Epithelial cell of esophagus (primary cell): ENCODE data around the gene CXCL6.
A peak's percentile ranks its signal among the peaks of the same experiment; 100 is the strongest.

Experiments
- DNase-seq: peaks from one replicate; pipeline ENCODE4 v3.0.0; 2010; ENCODE audit warnings: low read depth
- H3K4me3 ChIP-seq: 2 replicates; pipeline ENCODE4 v1.5.1; 2011; ENCODE audit warnings: mild to moderate bottlenecking, low read length, control low read depth
- TF ChIP-seq, protein P1 (sequence below): IDR thresholded peaks from 2 replicates; pipeline ENCODE4 v1.5.1; 2011; ENCODE audit warnings: low read depth, mild to moderate bottlenecking, low read length, control low read depth, inconsistent platforms; ENCODE audit not compliant: insufficient read depth; ENCODE audit errors: missing control alignments

CXCL6 gene

DNA sequence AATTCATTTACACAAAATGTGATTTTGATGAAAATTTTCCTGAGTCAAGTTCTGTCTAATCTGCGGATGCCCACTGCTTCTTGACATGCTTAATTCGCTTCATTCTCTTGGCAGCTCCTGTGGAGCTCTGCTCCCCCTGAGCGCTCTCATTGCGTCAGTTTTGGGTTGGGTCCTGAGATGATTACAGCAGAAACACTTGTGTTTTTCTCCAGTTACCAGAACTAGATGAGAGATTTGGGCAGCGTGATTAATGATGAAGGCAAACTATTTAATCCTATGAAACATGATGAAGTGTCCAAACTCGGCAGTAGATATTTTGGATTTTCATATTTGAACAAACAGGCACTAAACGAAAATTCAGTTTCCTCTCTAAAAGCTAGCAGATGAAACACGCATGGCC, 28.5 kb downstream of the CXCL6 start:
- TF ChIP-seq, protein P1, sequence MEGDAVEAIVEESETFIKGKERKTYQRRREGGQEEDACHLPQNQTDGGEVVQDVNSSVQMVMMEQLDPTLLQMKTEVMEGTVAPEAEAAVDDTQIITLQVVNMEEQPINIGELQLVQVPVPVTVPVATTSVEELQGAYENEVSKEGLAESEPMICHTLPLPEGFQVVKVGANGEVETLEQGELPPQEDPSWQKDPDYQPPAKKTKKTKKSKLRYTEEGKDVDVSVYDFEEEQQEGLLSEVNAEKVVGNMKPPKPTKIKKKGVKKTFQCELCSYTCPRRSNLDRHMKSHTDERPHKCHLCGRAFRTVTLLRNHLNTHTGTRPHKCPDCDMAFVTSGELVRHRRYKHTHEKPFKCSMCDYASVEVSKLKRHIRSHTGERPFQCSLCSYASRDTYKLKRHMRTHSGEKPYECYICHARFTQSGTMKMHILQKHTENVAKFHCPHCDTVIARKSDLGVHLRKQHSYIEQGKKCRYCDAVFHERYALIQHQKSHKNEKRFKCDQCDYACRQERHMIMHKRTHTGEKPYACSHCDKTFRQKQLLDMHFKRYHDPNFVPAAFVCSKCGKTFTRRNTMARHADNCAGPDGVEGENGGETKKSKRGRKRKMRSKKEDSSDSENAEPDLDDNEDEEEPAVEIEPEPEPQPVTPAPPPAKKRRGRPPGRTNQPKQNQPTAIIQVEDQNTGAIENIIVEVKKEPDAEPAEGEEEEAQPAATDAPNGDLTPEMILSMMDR, result no peak
- no peak overlapping the region for H3K4me3 ChIP-seq
- DNase-seq, result peak; percentile 39

DNA sequence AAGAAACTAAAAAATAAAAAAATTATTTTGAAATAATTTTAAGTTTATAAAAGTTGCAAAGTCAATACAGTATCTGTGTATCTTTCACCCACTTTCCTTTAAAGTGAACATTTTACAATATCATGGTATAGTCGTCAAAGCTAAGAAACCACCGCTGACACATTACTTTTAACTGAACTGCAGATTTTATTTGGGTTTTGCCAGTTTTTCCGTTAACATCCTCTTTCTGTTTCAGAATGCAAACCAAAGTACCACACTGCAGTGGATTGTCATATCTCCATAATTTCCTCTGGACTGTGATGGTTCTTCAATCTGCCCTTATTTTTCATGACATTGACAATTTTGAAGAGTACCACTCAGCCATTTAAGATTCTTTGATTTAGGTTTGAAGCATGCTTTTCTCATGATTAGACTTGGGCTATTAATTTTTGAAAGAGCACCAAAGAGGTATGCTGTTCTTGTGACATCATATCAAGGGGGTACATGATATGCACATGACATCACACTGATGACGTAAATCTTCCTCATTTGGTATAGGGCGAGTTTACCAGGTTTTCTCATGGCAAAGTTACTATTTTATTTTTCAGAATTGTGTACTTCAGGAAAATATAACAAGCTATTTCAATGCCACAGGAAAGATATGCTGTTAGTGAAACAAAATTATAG, 29.1 kb downstream of the CXCL6 start:
- TF ChIP-seq, protein P1, result no peak
- no peak for DNase-seq
- H3K4me3 ChIP-seq, result no peak overlapping the region

DNA sequence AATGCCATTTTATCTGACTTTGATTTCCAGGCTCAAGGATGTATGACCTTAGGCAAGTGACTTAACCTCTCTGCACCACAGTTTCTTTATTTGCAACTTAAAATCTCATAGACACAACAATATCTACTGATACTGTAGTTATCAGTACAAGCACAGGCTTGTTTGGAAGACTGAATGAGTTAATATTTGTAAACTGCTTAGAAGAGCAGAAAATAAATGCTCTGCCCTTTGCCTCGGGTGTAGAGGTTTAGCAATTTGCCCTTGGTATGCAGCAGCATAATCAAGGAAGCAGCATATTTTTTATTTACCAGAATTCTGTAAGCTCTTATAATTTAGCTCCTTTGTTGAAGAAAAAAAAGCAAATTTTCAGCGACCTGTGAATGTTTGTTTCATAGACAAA, 29.8 kb downstream of the CXCL6 start:
- DNase-seq, result peak; percentile 74
- TF ChIP-seq, protein P1, result no peak
- H3K4me3 ChIP-seq, result no peak overlapping the region

DNA sequence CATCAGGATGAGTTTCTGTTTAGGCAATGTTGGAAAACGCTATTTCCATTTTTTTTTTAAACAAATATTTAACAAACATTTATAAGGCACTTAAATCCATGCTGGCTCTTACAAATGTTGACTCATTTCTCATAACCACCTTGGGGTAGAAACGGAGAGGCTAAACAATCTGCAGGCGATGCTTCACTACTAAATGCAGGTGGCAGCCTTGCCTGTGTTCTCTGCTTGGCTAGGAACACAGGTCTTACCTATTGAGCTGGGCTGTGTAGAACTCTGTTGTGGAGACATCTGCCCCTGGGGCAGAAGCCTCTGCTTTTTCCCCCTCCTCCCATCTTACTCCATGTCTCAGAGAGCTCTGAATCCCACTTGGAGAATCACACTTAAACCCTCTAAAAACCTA, 31.3 kb downstream of the CXCL6 start:
- DNase-seq, result peak; percentile 91
- TF ChIP-seq, protein P1, result peak; percentile 55

DNA sequence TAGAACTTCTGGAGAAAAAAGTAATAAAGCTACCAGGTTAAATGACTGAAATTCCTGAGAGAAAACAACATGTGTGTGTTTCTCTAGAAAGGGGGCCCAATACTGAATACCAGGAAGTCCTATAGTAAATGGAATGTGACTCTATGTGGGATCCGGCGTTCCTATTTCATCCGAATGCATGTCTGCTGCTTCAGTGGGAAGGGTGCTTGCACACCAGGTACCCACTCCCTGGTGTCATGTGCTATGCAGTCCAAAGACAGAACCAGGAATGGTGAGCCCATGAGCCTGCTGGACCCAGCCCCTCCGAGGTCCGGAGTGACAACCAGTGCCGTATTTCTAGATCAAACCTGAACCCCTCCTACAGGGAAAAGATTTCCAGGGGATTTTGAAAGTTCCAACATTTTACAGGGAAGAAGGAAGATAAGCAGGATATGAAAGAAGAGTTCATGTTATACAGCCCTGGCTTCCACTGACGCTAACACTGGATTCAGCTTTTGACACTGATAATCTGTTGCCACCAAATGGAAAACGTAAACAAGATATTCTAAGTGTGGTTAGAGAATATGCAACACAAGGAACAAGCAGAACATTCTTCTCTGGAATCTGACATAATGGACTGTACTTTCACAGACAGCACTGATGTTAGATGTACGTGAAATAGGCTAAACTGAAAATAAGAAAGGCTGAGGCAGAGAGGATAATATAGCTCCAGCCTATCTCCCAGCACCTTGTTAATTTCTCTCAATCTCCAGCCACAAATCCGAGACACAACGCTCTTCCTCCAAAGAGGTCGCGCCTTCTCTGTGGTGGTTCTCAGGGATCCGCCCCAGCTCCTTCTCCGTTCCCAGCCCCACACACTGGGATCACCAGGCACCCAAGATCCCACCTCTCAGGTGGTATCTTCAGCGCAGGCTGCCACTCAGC, 32.0 kb downstream of the CXCL6 start:
- peak overlapping the region; percentile 55 for H3K4me3 ChIP-seq
- peak; percentile 21 for DNase-seq
- TF ChIP-seq, protein P1, result no peak

More for the DNA sequence above, 31.3 kb downstream of the CXCL6 start:
- no peak overlapping the region for H3K4me3 ChIP-seq

DNA sequence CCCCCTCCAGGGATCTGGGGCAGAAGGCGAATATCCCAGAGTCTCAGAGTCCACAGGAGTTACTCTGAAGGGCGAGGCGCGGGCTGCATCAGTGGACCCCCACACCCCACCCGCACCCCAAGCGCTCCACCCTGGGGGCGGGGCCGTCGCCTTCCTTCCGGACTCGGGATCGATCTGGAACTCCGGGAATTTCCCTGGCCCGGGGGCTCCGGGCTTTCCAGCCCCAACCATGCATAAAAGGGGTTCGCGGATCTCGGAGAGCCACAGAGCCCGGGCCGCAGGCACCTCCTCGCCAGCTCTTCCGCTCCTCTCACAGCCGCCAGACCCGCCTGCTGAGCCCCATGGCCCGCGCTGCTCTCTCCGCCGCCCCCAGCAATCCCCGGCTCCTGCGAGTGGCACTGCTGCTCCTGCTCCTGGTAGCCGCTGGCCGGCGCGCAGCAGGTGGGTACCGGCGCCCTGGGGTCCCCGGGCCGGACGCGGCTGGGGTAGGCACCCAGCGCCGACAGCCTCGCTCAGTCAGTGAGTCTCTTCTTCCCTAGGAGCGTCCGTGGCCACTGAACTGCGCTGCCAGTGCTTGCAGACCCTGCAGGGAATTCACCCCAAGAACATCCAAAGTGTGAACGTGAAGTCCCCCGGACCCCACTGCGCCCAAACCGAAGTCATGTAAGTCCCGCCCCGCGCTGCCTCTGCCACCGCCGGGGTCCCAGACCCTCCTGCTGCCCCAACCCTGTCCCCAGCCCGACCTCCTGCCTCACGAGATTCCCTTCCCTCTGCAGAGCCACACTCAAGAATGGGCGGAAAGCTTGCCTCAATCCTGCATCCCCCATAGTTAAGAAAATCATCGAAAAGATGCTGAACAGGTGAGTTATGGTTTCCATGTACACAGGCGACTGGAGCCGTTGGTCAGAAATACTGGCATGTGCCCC, 32.9 kb downstream of the CXCL6 start, which contains the start of gene CXCL1:
TSS of gene CXCL1 (plus strand) at position 264 of the 926 bp plus-strand sequence. CDS start at position 342, 78 bp downstream.
- H3K4me3 ChIP-seq, result peak within 1 kb of the TSS; percentile 55
- peak; percentile 36 for DNase-seq

More for the DNA sequence above, 32.9 kb downstream of the CXCL6 start, which contains the start of gene CXCL1:
- TF ChIP-seq, protein P1, result no peak
